ENCODE measurements around the gene CIITA. TPM values are rescaled to one million over a fixed set of nuclear protein-coding genes. Genes with fewer than 3 reads are reported as not detected.

The CIITA gene
- polyA plus RNA-seq, 1 donor, result 3.1 TPM

DNA sequence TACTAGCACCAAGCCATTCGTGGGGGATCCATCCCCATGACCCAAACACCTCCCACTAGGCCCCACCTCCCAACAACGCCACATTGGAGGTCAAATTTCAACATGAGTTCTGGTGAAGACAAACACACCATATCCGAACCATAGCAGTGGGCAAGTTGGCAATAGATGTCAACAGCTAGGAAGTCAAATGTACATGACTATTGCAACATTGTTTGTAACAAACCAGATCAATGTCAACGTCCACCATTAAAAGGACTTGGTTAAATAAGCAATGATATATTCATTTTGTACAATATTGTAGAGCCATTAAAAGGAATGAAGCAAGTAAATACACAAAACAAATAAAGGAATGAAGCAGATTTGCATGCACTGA is 26.5 kb upstream of the CIITA start:
- DNase-seq, result no peak

DNA sequence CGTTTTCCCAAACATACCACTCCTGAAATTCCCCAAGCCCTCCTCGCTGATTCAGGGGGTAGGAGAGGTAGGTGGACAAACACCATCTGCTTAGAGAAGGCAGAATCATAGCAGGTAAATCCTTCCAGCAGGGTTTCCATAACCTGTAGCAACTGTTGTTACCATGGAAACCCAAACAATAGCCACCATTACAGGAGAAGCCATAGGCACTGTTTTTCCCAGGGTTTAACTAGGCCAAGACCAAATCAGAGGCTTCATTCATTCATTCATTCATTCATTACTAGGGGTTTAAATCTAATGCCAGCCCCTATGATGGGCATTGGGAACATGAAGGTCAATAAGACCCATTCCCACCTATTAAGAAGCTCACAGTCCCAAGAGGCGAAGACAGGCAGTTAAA is 25.5 kb upstream of the CIITA start:
- DNase-seq, result no peak

DNA sequence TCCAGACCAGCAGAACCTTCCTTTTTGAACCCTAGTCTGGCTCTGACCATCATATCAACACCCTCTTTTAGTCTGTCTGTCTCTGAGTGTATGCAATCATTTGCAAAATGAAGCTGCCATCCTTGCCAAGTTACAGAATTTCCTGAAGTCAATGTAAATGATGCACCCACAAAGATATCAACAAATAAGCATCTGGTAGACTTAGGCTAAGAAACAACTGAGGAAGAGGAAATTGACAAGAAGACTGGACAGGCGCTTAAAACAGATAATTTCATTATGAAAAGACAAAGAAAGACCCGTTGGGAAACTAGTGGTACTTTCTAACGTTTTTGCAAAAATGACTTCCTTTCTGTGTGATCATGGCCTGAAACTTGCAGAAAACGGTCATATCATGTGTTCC is 24.7 kb upstream of the CIITA start:
- no peak for DNase-seq

DNA sequence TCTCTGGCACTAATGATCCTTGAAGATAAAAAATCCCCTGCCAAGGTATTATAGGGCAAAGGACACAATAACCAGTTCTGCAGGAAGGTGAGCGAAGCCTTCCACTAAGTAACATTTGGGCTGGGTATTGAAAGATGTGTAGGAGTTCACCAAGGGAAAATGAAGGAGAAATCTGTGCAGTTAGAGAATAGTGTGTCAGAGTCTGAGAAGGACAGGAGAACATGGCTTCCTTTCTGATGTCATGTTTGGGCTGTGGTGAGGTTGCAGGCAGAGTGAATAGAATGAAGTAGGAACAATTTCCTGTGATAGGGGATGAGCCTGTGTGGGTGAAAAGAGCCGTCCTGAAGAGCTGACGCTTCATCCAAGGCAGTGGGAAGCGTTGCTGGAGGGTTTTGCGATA is 24.1 kb upstream of the CIITA start:
- DNase-seq, result no peak

DNA sequence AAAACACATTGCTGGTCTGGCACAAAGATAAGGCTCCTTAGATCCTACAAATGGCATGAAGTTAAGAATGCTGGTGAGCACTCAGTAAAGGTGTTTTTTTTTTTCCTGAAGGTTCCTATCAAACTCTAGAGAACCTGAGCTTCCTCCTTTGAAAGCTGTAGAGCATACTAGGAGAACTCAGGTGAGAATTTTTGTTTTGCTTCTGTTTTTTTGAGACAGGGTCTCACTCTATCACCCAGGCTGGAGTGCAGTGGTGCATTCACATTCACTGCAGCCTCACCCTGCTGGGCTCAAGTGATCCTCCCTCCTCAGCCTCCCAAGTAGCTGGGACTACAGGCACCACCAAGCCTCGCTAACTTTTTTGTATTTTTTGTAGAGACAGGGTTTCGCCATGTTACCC is 21.0 kb upstream of the CIITA start:
- DNase-seq, result no peak

DNA sequence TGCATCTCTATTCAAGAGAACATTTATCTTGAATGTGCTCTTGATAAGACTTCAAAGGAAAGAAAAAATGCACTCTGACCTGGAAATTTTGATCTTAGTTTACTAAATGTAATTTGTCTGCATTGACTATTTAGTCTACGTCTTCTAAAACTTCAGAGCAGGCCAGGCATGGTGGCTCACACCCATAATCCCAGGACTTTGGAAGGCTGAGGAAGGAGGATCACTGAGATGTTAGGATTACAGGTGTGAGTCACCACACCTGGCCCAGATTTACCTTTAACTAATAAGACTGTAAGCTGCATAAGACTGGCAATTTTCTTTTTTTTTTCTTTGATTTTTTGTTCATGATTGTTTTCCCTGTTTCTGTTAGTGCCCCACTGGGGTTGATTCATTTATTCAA is 18.8 kb upstream of the CIITA start:
- no peak for DNase-seq

DNA sequence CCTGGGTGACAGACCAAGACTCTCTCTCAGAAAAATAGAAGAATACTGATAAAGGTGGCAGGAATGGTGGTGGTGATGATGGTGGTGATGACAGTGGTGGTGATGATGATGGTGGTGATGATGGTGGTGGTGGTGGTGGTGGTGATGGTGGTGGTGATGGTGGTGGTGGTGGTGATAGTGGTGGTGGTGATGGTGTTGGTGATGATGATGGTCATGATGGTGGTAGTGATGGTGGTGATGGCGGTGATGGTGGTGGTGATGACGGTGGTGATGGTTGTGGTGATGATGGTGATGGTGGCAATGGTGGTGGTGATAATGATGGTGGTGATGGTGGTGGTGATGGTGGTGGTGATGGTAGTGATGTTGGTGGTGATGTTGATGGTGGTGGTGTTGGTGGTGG is 18.0 kb upstream of the CIITA start:
- no peak for DNase-seq

DNA sequence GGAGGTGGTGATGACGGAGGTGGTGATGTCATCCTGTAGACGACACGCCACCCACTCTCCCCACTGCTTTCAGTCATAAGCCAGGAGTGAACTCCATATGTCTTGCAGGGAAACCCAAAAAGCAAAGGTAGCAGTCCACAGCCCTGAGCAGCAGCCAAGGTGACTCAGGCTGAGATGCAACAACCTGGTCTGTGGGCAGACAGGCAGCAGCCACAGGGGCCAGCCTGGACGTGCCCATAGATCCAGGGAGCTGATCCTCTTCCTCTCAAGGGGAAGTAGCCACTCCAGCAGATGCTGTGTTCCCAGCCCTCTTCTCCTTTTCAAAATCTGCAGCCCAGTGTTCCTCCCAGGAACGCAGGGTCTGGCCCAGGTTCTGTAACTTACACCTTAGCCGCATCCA is 17.3 kb upstream of the CIITA start:
- DNase-seq, result no peak

DNA sequence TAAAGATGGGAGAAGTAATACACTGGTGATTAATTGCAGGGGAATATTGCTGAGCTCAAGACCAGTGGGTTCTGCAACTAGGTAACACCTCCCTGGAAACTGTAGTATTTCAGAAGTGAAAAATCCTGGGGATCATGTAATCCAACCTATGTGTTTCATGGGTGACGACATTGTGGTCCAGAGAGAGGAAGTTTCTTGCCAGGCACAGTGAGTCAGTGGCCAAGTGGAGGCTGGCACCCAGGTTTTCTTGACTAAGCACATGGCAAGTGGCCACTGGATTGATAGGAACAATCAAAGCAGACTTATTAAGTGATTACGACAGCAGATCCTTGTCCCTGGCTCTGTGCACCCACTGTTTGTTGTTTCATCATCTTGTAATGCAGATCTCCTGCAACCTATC is 14.6 kb upstream of the CIITA start:
- DNase-seq, result no peak

DNA sequence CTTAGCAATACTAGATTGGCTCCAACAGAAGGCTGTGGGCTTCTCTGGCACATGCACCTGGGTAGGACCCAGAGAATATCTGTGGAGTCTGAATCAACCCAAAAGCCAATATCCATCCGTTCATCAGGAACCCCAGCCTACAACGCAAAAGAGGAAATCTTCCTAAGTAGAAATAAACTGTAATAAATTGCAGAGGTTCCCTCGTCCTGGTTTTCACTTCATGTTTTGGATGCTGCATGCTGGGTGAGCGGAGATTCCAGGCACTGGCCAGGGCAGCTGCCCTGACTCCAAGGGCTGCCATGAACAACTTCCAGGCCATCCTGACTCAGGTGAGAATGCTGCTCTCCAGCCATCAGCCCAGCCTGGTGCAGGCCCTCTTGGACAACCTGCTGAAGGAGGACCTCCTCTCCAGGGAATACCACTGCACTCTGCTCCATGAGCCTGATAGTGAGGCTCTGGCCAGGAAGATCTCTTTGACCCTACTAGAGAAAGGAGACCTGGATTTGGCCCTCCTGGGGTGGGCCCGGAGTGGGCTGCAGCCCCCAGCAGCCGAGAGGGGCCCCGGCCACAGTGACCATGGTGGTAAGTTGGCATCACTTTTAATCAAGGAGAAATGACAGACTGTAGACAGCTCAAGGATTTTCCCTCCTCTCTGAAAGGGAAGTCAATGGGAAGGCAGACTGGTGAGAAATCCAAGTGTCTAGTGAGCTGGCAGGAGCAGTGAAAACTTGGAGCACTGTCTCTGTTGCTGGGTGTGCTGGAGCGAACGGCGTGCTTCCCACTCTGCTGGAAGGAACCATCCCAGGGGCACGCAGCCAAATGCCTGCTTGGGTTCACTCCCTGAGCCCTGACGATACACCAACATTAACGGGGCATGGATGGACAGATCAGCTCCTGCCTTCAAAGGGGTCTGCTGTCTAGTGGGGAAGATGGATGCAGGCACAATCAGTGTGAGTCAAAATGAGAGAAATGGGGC is 10.7 kb upstream of the CIITA start:
- no peak for DNase-seq

DNA sequence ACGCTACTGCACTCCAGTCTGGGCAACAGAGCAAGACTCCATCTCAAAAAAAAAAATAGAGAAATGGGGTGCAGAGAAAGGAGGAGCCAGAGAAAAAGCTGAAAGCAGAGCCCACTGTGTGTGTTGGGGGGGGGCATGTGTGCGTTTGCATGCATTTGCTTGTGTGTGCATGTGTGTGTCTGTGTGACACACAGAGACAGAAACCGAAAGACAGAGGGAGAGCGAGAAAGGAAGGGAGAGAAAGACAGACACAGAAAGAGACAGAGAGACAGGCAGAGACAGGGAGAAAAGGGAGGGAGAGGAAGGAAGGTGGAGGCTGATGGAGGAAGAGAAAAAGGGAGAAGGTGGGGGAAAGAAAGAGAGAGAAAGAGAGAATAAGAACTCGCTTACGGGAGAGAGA is 9.8 kb upstream of the CIITA start:
- no peak for DNase-seq

DNA sequence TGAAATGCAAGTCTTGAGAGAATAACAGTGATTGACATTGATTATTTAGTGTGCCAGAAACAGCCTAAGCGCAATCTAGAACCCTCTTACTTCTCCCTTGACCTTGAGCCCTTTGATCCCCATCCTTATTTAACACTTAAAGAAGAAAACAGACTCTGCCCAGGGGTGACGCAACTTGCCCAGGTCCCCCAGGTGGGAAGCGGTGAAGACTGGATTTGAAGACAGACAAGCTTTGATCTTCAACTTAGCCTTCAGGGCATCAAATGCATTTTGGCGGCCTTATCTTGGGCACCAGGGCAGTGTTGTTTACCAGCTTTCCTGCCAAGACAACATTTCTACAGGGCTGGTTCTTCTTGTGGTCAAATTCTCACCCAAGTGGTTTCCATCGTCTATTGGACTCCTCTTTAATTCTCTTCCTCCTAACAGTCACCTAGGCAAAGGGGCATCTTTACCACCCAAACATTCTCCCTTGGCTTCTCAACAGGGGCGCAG is 8.9 kb upstream of the CIITA start:
- DNase-seq, result no peak

DNA sequence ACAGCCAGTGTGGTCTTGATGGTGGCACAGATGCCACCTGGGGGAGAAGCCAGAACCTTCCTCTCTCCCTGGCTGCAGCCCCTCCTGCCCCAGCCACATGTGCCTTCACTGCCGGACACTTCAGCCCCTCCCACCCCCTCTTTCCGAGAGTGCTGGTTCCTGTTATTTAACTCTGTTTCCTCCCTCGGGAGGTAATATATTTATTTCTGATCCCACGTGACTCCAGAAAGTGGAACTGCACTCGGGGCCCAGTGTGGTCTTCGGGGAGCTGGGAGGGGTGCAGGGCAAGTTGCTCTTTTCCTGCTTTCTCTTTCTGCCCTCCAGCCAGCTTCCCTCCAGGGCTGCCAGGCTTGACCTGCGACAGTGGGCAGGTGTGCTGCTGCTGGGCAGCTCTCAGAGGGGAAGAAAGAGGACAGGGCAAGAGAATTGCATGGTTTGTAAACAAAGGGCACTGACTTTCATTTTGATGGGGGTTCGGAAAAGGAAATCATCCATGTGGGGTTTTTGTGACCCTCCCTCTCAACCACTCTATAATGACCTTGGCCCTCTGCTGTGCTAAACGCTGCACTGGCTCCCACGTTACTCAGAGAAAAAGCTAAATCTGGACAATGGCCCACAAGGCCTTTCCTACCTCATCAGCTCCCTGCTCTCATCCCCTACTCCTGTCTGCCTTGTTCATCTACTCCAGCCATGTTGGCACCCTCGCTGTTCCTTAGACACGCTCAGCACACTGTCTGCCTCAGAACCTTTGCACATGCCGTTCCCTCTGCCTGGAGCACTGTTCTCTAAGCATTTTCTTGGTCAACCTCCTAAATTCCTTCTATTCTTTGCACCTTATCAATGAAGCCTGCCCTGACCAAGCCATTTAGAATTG is 8.2 kb upstream of the CIITA start:
- peak; percentile 42 for DNase-seq

DNA sequence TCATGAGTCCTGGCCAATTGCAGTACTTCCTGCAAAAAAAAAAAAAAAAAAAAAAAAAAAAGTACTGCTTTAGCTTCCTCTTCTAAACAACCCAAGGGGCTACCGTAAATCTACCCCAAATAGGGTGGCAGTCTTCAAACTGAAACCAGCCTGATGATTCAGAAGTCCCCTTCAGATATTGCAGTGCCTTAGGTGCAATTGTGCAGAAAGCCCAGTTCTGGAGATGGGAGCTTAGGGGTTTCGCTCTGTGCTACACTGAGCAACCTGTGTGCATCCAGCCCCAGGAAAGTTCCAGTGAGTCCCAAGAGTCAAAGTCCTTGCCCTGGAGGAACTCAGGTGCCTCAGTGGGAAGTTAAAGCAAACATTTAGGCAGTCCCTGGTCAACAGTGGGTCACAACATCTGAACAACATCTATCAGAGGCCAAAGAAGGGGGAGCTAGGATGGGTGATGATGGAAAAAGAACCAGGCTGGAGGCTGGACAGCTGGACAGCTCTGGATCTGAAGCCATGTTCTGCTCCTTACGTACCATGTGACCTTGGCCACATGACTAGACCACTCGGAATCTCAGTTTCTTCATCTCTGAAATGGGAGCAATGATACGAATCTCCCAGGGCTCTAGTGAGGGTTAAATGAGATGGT is 6.7 kb upstream of the CIITA start:
- DNase-seq, result no peak

DNA sequence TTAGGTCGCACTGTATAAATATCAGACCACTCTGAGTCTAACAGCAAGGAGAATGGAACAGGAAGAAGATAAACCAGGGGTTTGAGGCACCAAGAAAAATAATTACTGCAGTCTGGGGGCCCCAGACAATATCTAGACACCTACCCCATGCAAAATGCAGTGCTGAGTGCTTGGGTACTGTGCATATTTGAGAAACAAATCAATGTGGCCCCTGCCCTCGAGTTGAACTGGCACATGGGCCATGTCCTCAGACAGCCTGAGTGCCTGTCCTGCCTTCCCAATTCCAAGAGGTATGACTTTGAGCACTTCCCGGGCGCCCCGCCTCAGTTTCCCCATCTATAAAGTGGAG is 6.2 kb upstream of the CIITA start:
- DNase-seq, result no peak

DNA sequence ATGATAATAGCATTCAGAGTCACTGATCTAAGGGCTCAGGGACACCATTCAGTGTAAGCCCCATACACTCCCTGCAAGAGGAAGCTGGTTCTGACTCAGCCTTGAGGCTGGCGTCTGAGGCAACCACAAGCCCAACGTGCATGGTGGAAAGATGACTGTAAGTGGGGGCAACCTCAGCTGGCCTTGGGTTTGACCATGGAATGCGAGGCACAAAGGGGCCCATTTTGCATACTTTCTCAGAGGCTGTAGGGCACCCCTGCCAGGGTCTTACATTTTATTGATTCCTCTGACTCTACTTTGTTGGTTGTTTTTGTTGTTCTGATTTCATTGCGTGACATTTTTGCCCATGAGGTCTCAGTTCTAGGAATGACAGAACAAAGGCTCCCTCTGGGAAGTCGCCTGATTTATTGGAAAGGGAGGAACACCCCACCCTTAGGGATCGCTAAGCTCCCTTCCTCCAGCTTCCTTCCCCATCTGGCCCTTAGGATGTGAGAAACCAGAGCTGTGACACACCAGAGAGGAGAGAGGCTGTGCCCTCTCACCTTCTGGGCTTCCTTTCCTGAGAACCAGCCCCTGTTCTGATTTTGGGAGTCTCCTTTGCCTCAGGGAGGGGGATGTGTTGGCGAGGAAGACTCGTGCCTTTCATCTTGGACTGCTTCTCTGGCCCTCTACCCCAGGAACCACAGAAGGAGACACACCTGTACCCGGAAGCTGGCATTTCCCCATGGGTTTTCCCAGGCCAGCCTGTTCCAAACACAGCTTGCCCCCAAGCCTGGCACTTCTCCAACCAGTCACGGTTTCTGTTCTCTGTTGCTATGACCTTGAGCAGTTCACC is 5.6 kb upstream of the CIITA start:
- DNase-seq, result no peak

DNA sequence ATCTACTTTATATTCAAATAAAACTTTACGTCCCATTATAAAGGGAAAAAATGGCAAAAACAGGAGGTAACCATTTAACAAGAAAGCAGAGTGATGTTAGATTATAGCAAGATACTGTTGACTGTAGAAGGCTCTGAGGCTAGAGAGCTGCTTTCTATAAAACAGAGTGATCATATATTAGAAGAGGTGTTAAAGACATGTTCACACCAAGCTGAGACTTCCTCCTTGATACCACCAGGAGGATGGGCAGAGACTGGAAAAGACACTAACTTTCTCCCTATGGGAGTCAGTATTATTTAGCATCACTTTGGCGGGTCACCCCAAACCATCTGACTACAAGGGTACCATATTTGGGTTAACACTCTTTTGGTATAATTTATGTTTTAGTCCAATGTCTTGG is 687 bp upstream of the CIITA start:
- DNase-seq, result no peak

DNA sequence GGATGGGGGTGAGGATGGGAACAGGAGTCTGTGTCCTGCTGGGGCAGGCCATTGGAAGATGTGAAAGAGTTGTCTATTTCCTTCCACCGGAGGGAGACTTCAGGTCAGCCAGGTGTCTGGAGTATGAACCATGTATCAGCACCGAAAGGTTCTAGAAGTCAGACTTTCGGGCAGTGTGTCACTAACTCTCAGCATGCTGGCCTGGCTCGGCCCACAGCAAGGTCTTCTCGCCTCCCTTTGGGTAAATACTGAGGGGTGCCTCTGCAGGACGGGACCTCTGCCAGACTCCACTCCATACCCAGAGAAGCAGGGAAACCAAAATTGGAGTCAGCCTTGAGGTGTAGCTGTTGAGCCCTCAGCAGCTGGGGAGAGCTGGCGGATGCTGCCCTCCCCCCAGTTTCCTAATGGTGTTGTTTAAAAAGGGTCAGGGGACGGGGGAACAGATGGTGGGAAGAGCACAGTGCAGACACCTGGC is 507 bp downstream of the CIITA start:
- no peak for DNase-seq

DNA sequence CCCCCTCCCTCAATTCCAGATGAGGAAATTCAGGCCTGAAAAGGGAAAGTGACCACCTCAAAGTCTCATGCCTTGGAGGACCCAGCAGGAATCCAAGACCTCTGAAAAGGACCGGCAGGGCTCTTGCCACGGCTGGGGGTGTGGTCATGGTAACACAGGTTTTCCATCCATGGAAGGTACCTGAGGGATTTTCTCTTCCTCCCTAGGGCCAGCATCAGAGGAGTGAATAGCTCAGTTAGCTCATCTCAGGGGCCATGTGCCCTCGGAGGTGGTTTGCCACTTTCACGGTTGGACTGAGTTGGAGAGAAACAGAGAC is 1.3 kb downstream of the CIITA start:
- no peak for DNase-seq

DNA sequence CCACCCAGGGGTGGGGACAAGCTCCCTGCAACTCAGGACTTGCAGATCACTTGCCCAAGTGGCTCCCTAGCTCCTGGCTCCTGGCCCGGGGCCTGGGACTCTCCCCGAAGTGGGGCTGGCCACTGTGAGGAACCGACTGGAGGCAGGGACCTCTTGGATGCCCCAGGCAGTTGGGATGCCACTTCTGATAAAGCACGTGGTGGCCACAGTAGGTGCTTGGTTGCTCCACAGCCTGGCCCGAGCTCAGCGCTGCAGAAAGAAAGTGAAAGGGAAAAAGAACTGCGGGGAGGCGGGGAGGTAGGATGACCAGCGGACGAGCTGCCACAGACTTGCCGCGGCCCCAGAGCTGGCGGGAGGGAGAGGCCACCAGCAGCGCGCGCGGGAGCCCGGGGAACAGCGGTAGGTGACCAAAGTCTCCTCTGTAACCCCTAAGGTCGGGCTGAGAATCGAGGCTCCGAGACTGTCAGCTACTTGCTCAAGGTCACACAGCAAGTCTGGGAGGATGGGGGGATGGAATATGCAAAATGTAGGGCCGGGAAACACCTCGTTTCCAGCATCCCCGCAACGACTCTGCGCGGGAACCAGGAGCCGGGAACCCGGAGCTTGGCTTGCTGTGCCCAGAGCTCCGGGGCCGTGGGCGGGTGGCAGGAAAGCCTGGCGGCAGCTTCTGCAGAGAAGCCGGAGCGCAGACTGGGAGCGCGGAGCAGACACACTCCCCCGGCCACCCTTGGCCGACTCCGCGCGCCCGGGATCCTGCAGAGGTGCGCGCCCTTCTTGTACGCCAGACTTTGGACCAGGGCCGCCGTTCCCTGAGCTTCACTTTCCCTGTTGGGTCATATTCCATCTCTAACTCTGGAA is 1.9 kb downstream of the CIITA start:
- DNase-seq, result no peak
